ENCODE measurements around the gene NFIB.

Gene NFIB

GRCh38 chr9:14320271-14321181 lies 6.6 kb upstream of the NFIB start:
- DNase-seq (ENCODE audit: low spot score) = peak; percentile 84

GRCh38 chr9:14318934-14319580 lies 5.1 kb upstream of the NFIB start:
- DNase-seq (ENCODE audit: low spot score) = no peak

GRCh38 chr9:14318361-14318760 lies 4.4 kb upstream of the NFIB start:
- no peak for DNase-seq (ENCODE audit: low spot score)

GRCh38 chr9:14317667-14318320 lies 3.9 kb upstream of the NFIB start:
- DNase-seq (ENCODE audit: low spot score) = no peak

GRCh38 chr9:14316602-14317300 lies 2.8 kb upstream of the NFIB start:
- DNase-seq (ENCODE audit: low spot score) = peak; percentile 68

- peak; percentile 64 for DNase-seq (ENCODE audit: low spot score)
Measured at GRCh38 chr9:14315875-14316601, 2.1 kb upstream of the NFIB start.

GRCh38 chr9:14314929-14315874 lies 1.3 kb upstream of the NFIB start:
- peak; percentile 94 for DNase-seq (ENCODE audit: low spot score)

GRCh38 chr9:14314424-14314928 lies 535 bp upstream of the NFIB start:
- peak; percentile 74 for DNase-seq (ENCODE audit: low spot score)

- DNase-seq (ENCODE audit: low spot score) = peak; percentile 67
Measured at GRCh38 chr9:14313378-14313940, 482 bp downstream of the NFIB start.

GRCh38 chr9:14312719-14313377 lies 1.1 kb downstream of the NFIB start:
- DNase-seq (ENCODE audit: low spot score) = peak; percentile 54

GRCh38 chr9:14311956-14312685 lies 1.8 kb downstream of the NFIB start:
- DNase-seq (ENCODE audit: low spot score) = peak; percentile 28

- DNase-seq (ENCODE audit: low spot score) = no peak
Measured at GRCh38 chr9:14311171-14311949, 2.6 kb downstream of the NFIB start.

- no peak for DNase-seq (ENCODE audit: low spot score)
Measured at GRCh38 chr9:14310311-14310710, 3.6 kb downstream of the NFIB start.

- peak; percentile 35 for DNase-seq (ENCODE audit: low spot score)
Measured at GRCh38 chr9:14309403-14309802, 4.5 kb downstream of the NFIB start.

GRCh38 chr9:14308853-14309145 lies 5.1 kb downstream of the NFIB start:
- peak; percentile 36 for DNase-seq (ENCODE audit: low spot score)

GRCh38 chr9:14307989-14308852 lies 5.7 kb downstream of the NFIB start:
- peak; percentile 77 for DNase-seq (ENCODE audit: low spot score)
